Effector memory CD8-positive, alpha-beta T cell (primary cell): Measurements from ENCODE around the gene EDDM13.

Experiments
- ATAC-seq: fragments of 150-1000 bp; cut with Tn5 transposase; replicated peaks from 2 replicates; pipeline ENCODE4 v1.10.0; 2021; ENCODE audit warnings: mild to moderate bottlenecking, moderate library complexity
- DNase-seq, 3 experiments: peaks; one replicate each; pipeline ENCODE4 v3.0.0; 2021
- H3K27ac Mint-ChIP-seq, 2 donors: one replicate each; pipeline ENCODE4 v1.8.0; 2022; ENCODE audit warnings: mild to moderate bottlenecking in 2 of 2, mixed read lengths in 2 of 2, moderate library complexity in 2 of 2
- H3K27me3 Mint-ChIP-seq, 2 donors: one replicate each; pipeline ENCODE4 v1.8.0; 2022; ENCODE audit warnings: mixed read lengths in 2 of 2
- H3K36me3 Mint-ChIP-seq: one replicate; pipeline ENCODE4 v1.8.0; 2022; ENCODE audit warnings: mild to moderate bottlenecking, moderate library complexity, mixed read lengths; ENCODE audit not compliant: insufficient read depth
- H3K4me1 Mint-ChIP-seq, 2 donors: one replicate each; pipeline ENCODE4 v1.8.0; 2022; ENCODE audit warnings: low read depth in 2 of 2, mixed read lengths in 2 of 2
- H3K4me3 Mint-ChIP-seq, 2 donors: one replicate each; pipeline ENCODE4 v1.8.0; 2022; ENCODE audit warnings: mild to moderate bottlenecking in 2 of 2, mixed read lengths in 2 of 2, moderate library complexity in 2 of 2
- H3K9me3 Mint-ChIP-seq, 2 donors: one replicate each; pipeline ENCODE4 v1.8.0; 2022; ENCODE audit warnings: mixed read lengths in 2 of 2

Gene EDDM13

DNA sequence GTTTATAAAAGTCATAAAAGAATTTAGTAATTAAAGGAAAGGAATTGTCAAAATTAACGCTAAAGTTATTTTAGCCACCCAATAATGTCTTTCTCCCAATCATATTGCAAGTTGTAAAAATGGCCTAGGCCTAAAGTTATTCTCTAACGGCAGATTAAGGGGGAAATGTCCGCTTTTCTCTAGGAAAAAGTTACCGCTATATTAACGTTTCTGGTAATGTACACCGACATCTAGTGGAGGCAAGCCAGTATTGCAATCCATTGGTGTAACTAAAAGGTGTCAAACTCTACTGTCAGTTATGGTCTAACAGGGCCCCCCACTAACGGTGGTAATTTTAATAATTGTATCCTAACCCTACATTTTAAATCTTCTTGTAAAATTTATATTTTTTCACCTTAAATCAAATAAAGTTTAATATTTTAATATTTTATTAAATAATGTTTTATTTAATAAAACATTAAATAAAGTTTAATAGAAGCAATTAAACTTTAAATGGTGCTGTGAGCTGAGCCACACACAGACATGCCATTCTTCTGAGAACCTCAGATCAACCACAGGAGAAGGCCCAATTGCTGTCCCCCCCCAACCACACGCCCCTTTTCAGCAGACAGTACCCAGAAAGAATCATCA lies 78.0 kb downstream of the EDDM13 start:
- Mint-ChIP-seq H3K4me1 (no peaks in the 10 kb centered on the region), H3K36me3 (no peaks in the 10 kb centered on the region), H3K9me3 (no peaks in the 10 kb centered on the region), H3K27me3 (peaks cover 0 to 28% of the 10 kb centered on the region in 2 donors), H3K4me3 (no peak overlapping the region), H3K27ac (no peak overlapping the region)
- peak; percentile 40 to 51 (median 42) for DNase-seq
- peak; percentile 49 for ATAC-seq

GRCh38 chr19:56351208-56351607 lies 78.7 kb downstream of the EDDM13 start:
- ATAC-seq = no peak
- no peaks in the 10 kb centered on the region for H3K36me3 Mint-ChIP-seq

GRCh38 chr19:56355517-56355916 lies 83.0 kb downstream of the EDDM13 start:
- H3K9me3 Mint-ChIP-seq = peaks cover 0 to 16% of the 10 kb centered on the region in 2 donors
- H3K4me3 Mint-ChIP-seq = no peak overlapping the region

More at GRCh38 chr19:56351208-56351607, 78.7 kb downstream of the EDDM13 start:
- Mint-ChIP-seq H3K4me3 (no peak overlapping the region), H3K4me1 (no peaks in the 10 kb centered on the region), H3K9me3 (no peaks in the 10 kb centered on the region), H3K27ac (no peak overlapping the region), H3K27me3 (peaks cover 0 to 34% of the 10 kb centered on the region in 2 donors)
- no peak for DNase-seq

DNA sequence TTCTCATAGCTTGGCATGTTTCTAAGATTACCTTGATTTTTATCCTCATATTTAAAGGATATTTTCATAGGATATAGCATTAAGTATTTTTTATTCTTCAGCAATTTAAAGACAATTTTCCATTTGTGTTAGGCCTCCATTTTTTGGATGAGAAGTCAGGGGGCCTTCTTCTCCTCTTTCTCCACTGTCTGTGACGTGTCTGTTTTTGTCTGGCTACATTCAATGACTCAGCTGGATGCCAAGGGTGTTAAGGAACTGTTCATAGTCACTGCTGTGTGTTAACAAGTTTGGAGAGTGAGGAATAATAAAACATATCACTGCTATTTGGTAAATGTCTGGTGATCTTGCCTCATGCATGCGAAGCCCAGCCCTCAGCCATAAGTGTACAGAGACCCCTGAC lies 84.4 kb downstream of the EDDM13 start:
- DNase-seq = no peak
- Mint-ChIP-seq H3K4me1 (no peaks in the 10 kb centered on the region), H3K27ac (no peak overlapping the region)

More at GRCh38 chr19:56355517-56355916, 83.0 kb downstream of the EDDM13 start:
- H3K27ac Mint-ChIP-seq = no peak overlapping the region
- ATAC-seq (no peak), DNase-seq (no peak)
- H3K4me1 Mint-ChIP-seq = no peaks in the 10 kb centered on the region
- peaks cover 5 to 27% of the 10 kb centered on the region in 2 donors for H3K27me3 Mint-ChIP-seq
- no peaks in the 10 kb centered on the region for H3K36me3 Mint-ChIP-seq

More for the DNA sequence above, 84.4 kb downstream of the EDDM13 start:
- Mint-ChIP-seq H3K9me3 (peaks cover 3 to 23% of the 10 kb centered on the region in 2 donors), H3K36me3 (no peaks in the 10 kb centered on the region), H3K4me3 (no peak overlapping the region), H3K27me3 (peaks cover 5 to 21% of the 10 kb centered on the region in 2 donors)
- ATAC-seq = no peak
